HG03045 (cell line): ENCODE results near the gene LMO7.
A peak's percentile ranks its signal among the peaks of the same experiment; 100 is the strongest.
"Not testable (repeated sequence)": the region's sequence is repeated elsewhere in the genome, so short reads cannot be mapped to it uniquely, and the experiment has no call there.

ENCODE experiments used
- ATAC-seq: cut with Tn5 transposase; IDR thresholded peaks from one replicate; pipeline ENCODE4 v1.9.1; 2021; ENCODE audit warnings: mild to moderate bottlenecking, moderate library complexity; ENCODE audit not compliant: unreplicated experiment

LMO7 gene

DNA sequence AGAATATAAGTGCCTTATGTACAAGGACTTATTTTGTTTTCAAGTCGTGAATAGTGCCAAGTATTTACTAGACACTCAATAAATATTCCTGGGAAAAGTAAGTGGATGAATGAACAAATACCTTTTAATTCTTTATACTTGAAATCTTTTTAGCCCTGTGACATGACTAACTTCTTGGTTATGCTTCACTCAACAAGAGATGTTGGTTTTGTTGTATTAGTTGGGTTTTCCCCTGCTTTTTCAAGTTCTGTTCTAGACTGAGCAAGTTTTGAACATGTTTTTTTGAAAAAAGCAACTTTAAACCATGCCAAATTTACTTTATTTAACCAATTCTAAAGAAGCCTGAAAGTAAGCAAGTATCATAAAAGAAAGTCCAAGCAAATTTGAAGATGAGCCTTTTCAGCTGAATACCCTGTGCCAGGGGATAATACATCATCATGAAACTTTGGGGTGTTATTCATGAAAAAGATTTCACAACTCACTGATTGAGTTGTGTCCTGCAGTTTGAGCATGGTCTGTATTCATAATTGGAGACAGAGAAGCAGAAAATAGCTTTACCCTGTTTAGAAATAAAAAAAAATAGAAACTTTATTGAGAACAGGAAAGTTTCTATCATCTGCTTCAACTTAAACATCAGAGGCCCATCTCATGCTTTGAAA, 11.1 kb downstream of the LMO7 start:
- ATAC-seq = peak; percentile 80

DNA sequence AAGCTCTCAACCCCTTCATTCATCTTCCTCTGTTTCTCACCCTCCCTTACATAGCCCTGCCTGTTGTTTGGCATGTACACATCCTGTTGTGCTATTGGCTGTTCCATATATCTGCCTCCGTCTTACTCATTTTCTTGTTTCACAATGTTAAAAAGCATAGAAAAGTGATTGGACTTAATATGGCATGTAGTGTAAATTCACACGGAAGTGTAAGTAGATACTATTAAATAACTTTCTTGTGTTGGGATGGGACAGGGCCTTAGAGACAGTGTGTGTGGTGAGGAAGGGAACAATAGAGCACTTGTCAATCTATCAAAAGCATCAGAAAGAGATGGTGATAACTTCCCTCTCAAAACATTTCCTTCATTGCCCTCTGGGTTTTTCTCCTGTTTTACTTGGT, 12.3 kb downstream of the LMO7 start:
- no peak for ATAC-seq

DNA sequence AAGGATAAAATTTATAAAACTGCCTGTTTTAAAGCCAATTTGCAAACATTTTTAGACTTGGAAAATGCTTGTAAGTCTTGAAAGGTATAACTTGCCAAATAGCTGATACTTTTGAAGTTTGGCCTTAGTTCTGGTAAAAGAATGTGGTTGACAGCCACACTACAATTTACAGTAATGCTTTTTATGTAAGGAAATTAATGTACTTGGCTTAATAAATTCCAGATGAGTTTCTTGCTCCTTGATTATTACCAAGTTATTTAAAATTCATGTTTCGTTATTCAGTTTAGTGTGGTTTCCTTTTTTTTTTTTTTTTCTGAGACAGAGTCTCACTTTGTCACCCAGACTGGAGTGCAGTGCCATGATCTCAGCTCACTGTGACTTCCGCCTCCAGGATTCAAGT, 14.9 kb downstream of the LMO7 start:
- ATAC-seq = no peak

DNA sequence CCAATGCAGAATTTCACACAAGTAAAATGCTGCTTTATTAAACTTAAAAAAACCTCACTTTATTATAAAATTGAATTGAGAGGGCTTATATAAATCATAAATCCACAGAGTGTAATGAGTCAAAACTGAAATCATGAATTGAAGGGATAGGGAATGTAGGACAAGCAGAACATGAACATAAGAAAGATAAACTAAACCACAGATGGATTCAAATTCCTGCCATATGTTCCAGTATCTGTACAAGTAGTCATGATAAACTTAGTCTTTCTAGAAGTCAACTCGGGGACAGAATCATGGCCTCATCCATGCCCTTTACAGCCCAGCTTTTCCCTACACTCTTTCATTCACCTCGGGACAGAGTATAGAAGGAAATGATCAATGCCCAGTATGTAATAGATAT, 16.6 kb downstream of the LMO7 start:
- no peak for ATAC-seq

DNA sequence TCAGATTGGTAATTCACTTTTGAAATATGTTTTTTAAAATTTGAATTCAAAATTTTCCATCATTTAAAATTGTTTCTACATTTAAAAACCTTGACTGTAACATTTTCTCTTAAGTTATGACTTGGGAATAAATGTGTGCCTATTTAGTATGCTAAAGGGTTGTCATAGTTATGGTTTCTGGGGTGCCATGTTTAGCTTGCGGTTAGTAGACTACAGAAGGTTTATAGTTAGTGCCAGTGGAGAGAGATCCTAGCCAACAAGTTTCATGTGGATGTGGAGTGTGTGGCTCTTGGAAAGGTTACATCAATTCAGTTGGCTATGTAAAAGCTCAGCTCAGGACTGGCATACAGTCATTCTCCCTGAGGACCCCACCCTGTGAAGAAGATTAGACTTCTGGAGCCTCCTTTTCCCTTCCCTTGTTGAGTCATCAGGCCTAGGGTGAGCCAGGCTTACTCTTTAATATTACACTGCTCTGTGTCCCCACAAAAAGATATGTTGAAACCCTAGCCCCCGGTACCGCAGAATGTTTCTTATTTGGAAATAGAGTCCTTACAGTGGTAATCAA, 20.4 kb downstream of the LMO7 start:
- ATAC-seq = no peak

DNA sequence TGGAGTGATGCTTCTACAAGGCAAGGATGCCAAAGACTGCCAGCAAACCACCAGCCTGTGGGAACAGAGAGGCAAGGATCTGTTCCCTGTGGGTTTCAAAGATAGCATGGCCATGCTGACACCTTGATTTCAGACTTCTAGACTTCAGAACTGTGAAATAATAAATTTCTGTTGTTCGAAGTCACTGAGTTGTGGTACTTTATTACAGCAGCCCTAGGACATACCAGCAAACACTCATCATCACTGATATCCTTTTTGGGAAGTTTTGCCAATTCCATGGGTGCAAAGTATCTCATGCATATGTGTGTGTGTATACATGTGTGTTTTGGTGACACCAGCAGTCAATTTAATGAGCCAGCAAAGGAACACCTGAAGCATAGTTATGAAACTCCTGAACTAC, 21.0 kb downstream of the LMO7 start:
- ATAC-seq = no peak

DNA sequence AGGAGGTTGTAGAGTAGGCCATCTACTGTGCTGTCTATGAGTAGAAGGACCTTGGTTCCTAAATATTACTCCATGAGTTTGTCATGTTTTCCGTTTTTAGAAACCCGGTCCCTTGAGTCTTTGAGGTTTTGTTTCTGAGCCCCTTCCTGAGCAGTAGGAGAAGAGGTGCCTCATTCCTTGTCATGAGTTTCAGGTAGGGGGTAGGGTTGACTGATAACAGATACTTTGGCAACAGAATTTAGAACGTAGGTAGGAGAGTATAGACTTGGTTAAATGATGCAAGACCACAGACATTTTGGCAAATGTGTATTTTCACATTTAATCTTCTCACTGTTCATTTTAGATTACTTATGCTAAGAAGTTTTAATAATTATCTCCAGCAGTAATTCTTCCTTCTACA, 24.6 kb downstream of the LMO7 start:
- no peak for ATAC-seq

DNA sequence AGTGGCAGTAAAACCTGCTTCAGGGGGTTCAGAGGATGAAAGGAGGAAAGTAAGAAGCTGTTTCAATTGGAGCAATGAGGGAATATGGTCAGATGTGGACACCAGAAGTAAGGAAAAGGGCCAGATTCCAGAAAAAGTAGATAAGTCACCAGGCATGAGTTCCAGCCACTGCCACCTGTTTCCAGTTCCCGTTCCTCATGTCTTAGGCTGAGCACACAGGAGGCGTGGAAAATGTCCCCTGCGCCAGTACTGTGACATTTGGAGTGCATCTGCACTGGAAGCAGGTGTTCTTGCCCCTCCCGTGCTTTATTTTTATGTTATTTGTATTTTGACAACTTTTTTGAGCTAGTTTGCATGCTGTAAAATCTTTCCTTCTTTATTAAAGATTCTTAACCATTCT, 25.3 kb downstream of the LMO7 start:
- ATAC-seq = no peak

DNA sequence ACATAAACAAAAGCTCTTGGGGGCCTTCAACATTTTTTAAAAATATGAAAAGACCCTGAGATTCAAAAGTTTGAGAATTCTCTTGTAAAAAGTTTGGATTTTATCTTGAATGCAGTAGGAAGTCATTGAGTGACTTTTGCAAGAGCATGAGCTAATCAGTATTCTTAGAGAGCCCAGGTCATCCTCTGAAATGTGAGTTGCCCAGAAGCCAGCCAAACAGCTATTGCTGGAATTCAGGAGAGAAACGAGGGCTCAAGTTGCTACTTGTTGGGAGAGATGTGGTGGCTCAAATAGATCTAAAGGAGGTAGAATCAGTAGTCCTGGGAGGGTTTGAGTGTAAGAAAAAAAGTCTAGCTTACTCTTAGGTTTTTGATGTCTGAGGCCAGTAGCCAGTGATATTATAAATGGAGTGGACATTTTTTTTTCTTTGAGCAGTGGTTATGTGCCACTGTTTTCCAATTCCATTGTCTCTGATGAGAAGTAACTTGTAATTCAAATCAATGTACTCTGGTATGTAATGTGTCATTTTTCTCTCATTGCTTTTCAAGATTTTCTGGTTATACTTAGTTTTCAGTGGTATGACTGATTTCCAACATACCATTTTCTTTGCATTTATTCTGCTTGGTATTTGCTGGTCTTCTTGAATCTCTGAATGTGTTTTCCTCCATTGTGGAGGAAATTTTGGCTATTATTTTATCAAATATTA, 30.7 kb downstream of the LMO7 start:
- no peak for ATAC-seq

DNA sequence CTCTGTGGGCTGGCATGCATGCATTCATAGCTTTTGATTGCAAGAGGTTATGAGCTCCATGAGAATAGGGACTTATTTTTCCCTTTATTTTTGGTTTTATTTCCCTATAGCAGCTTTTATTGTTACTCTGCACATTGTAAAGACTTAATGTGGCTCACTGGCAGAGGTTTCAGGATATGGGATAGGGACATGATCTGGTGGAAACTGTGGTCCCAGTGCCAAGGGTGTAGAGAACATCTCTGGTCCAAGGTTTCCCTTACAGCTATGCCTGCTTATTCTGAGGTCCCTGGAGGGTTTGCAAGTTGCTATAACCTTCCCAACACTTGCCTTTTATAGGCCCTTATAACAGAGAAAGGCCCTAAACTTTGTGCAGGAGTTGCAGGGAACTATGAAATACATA, 33.6 kb downstream of the LMO7 start:
- no peak for ATAC-seq

DNA sequence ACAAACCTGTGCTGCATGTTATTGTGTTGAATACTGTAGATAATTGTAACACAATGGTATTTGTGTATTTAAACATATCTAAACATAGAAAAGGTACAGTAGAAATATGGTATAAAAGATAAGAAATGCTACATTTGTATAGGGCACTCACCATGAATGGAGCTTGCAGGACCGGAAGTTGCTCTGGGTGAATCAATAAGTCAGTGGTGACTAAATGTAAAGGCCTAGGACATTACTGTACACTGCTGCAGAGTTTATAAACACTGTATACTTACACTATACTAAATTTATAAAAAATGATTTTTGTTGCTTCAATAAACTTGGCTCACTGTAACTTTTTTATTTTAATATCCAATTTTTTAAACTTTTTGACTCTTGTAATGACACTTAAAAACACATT, 34.4 kb downstream of the LMO7 start:
- ATAC-seq = no peak

DNA sequence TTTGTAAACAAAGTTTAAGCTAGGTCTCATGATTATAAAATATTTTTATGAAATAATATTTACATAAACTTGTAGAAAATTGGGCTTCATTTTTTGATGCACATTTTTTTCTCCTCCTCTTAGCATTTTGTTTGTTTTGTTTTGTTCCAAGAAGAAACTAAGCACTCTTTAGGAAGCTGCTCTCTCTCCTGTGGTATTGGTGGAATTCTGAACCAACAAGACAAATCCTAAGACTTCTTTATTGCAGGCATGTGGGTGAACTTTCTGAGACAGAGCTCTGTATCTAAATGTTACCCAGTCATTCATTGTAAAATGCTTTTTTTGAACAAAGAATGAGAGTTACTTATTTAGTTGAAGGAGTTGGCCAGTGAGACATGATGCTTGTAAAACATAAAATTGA, 39.3 kb downstream of the LMO7 start:
- ATAC-seq = no peak

DNA sequence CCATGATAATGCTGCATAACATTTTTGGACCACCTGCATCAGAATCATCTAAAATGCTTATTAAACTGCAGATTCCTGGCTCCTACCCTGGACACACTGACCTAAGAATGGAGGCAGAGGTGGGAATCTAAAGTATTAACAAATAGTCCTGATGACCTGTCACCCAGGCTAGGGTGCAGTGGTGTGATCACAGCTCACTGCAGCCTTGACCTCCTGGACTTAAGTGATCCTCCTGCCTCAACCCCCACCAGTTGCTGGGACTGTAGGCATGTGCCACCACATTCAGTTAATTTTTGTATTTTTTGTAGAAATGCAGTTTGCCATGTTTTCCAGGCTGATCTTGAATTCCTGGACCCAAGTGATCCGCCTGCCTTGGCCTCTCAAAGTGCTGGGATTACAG, 43.3 kb downstream of the LMO7 start:
- no peak for ATAC-seq

DNA sequence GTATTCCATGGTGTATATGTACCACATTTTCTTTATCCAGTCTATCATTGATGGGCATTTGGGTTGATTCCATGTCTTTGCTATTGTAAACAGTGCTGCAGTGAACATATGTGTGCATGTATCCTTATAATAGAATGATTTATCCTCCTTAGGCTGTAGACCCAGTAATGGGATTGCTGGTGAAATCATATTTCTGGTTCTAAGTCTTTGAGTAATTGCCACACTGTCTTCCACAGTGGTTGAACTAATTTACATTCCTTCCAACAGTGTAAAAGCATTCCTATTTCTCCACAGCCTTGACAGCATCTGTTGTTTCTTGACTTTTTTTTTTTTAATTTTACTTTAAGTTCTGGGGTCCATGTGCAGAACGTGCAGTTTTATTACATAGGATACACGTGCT, 44.1 kb downstream of the LMO7 start:
- not testable (repeated sequence) for ATAC-seq

DNA sequence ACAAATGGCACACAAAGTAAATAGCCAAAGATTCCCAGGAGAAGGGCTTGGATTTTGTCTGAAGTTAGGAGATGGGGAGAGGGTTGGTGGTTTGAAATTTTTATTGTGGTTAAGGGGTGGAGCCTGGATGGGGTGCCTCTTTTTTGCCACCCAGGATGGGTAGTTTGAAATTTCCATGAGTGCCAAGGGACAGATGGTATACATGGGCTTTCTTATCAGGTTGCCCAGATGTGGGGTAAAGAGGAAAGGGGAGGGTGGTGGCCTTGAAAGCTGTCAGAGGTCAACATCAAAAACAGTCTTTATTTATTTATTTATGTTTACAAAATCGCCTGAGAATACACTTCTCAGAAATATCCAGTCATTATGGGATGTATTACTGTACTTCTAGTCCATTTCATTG, 46.2 kb downstream of the LMO7 start:
- ATAC-seq = no peak

DNA sequence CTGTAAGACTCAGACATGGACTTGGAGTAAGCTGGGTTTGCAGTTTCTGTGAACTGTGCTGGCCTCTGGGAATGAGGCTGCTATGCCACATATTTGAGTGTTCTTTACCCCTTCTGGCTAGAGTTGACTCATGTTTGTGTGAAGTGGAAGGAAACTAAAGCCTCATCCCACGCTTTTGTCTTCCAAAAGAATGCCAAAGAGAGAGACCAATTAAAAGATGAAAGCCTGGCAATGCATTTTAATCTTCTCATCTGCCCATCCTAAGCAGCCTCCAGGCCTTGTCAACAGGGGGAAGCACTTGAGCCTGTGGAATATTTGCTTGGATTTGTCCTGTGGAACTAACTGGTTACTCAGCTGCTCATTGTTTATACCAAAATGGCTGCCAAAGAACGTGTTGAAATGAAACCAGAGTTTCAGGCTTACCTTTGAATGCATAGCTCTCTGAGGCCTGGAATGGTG, 49.1 kb downstream of the LMO7 start:
- ATAC-seq = no peak

DNA sequence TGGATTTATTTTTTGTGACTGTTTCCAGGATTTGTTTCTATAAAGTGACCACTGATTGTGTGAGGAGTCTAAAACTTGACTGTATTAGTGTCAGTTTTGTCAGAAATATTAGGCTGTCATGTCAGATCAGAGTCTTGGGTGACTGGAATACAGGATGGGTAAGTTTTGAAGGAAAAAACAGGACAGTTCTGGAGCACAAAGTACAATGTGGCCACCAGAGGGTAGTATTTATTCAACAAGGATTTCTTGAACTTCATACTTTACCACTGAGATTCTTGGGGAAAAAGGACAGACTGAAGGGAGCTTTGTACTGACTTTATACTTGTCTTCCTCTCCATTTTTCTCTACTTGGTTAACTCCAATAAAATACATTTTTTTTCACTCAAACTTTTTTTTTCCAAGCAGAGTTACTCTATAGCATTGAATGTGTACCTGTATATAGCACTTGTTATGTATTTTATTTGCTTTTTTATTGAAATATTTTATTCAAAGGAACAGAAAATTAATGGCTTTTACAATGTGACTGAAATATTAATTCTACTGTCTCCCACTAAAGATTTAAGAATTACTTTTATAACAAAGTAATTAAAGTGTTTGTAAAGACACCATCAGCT, 51.1 kb downstream of the LMO7 start:
- no peak for ATAC-seq

DNA sequence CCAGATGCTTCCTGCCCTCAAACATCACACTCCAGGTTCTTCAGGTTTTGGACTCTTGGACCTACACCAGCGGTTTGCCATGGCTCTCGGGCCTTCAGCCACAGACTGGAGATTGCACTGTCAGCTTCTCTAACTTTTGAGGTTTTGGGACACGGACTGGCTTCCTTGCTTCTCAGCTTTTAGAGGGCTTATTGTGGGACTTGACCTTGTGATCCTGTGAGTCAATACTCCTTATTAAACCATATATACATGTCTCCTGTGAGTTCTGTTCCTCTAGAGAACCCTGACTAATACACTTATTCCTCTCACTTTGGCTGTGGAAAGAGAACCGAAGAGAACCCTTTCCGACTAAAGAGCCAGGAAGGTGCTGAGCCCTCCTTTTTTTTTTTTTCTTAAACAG, 53.6 kb downstream of the LMO7 start:
- ATAC-seq = no peak

DNA sequence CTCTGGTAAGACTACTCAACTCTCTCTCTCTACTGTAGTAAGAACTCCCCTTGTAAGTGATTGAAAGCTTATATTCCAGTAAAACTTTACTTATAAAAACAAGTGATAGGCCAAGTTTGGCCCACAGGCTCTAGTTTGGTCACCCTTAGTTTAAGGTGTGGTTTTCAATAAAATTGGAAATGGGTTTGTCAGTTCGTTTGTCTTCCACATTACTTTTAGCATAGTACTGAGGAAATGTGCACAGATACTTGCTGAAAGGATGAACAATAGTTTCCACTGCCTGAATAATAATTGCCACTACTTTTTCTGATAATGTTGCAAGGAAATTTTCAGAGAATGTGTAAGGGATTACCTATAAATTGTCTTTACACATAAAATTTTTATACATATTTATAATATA, 54.5 kb downstream of the LMO7 start:
- ATAC-seq = no peak

DNA sequence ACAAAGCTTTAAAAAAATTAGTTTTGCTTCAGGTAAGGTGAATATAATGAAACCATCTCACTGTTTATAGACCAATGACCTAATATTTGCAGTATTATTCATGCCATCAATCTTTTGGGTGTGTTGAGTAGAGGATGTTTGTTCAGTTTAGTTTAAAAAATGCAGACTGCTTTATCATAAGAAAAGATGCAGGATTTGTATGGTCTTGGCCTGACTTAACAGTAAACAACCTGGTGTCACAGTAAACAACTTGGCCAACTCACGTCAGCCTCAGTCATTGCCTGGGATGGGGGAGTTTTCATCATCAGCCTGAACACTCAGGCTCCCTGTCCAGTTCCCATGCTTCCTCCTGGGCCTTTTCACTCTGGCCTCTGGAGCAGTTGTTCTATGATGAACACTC, 55.1 kb downstream of the LMO7 start:
- no peak for ATAC-seq

DNA sequence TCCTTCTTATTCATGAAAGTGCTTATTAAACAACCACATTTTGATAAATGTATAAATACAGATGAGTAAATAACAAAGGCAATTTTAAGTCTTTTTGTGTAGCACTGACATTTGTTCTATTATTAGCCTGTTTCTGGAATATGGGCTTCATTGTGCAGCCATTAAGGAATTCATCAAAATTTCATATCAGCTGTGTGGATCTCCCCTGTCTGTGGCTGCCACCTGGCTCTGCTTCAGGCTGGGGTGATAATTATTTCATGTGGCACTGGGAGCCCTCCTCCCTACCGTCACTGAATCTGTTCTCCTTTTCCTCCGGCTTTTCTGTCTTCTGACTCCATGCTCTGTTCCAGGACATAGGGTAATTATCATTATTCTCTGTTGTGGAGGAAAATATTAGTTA, 57.1 kb downstream of the LMO7 start:
- no peak for ATAC-seq

DNA sequence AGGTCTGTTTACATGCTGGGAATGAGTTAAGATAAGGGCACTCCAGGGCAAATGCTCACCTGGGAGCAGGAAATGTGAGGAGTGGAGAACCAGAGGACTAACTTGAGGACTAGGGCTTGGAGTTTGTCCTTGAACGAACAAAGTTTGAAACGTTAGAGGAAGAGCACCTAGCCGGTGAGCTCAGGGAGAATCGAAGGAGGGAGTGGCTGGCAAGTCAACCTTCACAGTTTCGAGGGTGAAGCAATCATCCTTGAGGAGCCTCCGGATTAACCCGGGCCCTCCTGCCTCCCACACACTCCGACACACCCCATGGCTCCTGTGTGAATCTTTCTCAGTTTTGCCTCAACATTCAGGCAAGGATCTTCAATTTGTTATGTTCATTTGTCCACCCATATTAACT, 58.6 kb downstream of the LMO7 start:
- no peak for ATAC-seq
